IPS-NIHi11 (cell line): Measurements from ENCODE around the gene DPYSL5.
"Not testable (repeated sequence)": the region's sequence is repeated elsewhere in the genome, so short reads cannot be mapped to it uniquely, and the experiment has no call there.

Source experiments
- DNase-seq: peaks from one replicate; pipeline ENCODE4 v3.0.0; 2012; ENCODE audit warnings: mixed read lengths, low spot score

Gene DPYSL5

DNA sequence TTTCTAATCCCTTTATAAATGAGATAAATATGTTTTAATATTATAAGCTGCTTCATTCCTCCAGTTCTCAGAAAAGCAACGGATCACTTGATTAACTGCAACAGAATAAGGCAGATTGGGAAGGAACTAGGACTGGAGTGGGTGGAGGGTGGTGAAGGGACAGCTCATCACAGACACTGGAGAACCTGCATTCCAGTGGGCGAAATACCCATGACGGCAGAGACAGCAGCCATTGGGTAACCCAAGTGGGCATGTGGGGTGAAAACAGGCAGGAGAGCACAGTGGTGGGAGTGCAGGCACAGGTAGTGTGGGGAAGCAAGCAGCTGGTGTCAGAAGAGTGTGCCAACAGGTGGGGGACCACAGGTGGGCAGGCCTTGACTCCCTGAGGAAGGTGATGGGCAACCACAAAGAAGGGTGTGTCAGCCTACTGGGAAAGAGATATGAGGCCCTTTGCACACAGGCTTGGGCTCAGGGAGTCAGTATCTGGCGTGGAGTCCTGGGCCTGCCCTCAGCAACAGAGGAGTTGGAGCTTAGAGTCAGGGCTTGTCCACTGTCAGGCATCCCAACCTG is 27.2 kb downstream of the DPYSL5 start:
- no peak for DNase-seq

DNA sequence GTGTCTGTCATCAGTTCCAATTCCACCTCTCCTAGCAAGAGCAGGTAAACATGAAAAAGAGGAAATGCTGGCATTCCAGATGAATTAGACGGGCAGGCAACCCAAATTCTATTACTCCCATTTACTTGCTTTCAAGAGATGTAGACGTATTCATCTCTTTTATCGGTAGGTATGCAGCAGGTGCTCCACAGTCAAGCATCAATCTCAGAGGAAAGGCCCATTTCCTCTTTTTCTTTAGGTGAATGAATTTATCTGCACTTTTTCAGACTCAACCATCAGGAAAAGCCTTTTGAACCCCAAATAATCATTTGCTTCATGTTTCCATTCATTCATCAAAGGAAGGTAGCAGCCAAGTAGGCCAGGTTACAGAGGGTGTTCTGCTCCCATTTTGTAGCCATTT is 27.9 kb downstream of the DPYSL5 start:
- no peak for DNase-seq

DNA sequence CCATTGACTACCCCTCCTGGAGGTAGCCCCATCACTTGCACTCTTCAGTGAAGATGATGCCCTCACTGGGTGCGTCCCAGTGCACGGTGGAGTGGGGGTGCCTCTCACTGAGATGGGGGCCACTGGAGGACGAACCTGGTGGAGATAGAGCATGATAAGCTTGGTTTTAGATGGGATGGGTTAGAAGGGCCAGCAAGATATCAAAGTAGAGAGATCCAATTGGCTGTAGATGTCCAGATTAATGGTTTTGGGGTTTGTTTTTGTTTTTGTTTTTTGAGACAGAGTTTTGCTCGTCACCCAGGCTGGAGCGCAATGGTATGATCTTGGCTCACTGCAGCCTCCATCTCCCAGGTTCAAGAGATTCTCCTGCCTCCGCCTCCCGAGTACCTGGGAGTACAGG is 28.3 kb downstream of the DPYSL5 start:
- no peak for DNase-seq

DNA sequence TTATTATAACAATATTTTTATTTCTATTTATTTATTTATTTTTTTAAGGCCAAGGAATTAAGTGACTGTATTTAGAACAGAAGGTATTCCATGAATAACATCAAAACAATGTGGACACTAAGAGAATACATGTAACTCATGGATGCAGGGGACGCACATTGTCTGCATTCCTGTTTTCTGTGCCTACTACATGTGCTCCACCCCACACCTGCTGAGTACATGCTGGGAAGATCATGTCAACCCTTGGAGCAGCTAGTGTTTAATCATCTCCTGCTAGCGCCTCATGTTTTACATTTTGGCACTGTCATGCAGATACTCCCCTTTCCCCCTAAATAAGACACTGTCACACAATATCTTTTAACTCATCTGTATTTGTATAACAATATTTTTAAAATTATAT is 29.3 kb downstream of the DPYSL5 start:
- no peak for DNase-seq

DNA sequence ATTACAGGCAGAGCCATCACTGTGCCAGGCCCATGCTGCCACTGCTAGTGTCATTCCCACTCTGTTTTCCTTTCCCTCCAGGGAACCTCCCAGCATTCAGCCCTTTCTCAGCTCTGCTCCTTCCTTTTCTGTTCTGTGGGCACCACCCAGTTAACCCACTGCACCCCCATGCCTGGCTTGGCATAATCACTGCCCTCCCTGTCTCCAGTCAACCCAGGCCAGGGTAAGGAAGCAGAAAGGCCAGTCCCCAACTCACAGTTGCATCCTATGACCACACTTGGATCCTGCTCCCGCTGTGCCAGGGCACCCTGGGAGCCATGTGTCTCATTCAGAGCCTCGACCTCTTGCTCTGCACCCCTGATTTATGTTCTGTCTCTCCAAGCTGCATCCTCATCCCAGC is 32.2 kb downstream of the DPYSL5 start:
- no peak for DNase-seq

DNA sequence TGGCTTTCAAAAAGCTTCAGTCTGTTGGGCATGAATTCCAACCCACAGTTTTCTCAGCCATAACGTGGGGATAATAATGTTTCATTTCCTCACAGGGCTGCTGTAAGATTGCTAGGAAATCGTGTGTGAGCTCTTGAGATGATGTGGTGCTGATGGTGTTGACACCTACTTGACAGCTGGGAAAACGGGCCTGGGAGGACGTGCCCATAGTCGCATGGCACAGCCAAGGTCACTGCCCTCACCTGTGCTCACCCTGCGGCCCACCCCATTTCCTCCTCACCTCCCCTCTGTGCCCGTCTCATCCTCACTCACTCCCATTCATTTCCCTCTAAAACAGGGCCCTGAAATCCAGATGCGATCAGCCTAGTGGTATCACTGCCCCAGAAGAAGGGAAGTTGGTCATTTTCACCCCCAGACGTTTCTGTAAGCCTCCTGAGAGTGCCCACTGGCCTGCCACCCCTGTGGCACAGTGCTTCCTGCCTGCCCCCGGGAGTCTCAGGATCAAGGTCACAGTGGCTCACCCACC is 33.0 kb downstream of the DPYSL5 start:
- DNase-seq: no peak

DNA sequence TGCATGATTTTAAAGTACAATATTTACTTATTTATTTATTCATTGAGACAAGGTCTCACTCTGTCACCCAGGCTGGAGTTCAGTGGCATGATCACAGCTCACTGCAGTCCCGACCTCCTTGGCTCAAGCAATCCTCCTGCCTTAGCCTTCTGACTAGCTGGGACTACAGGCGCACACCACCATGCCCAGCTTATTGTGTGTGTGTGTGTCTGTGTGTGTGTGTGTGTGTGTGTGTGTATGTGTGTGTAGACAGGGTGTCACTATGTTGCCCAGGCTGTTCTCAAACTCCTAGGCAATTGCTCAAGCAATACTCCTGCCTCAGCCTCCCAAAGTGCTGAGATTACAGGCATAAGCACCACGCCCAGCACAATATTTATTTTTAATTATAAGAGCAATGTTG is 34.3 kb downstream of the DPYSL5 start:
- DNase-seq: not testable (repeated sequence)

DNA sequence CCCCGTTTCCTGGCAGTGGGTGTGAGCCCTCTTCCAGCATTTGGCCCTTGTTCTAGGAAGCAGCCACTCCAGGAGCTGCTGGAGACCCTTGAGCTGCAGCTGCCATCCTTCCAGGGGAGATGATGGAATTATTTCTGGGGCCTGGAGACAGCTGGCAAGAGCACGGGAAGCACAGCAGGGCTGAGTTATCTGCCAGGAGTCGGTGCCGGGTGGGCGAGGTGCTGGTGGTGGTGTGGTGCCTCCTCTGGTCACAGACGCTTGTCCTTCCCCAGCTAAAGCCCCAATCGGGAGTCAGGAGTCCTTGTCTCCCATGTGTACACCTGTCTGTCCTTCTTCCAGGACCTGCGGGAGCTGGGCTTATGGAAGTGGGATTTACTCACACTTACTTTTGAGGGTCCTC is 36.0 kb downstream of the DPYSL5 start:
- no peak for DNase-seq

DNA sequence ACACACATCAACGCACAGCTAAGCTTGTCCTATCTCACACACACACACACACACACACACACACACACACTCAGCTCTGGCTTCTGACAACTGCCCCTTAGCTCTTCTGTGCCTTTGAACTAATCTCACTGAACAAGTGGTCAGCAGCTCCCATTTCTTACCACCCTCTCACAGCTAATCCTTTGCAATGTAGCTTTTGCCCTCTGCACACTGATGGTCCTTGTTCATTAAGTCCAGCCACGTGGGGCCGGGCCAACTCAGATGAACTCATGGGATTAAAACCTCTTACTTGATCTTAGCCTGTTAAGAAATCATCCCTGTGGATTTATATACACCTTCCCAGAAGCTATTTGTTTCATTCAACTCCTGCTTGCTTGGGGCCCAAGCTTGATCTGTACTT is 36.6 kb downstream of the DPYSL5 start:
- no peak for DNase-seq

DNA sequence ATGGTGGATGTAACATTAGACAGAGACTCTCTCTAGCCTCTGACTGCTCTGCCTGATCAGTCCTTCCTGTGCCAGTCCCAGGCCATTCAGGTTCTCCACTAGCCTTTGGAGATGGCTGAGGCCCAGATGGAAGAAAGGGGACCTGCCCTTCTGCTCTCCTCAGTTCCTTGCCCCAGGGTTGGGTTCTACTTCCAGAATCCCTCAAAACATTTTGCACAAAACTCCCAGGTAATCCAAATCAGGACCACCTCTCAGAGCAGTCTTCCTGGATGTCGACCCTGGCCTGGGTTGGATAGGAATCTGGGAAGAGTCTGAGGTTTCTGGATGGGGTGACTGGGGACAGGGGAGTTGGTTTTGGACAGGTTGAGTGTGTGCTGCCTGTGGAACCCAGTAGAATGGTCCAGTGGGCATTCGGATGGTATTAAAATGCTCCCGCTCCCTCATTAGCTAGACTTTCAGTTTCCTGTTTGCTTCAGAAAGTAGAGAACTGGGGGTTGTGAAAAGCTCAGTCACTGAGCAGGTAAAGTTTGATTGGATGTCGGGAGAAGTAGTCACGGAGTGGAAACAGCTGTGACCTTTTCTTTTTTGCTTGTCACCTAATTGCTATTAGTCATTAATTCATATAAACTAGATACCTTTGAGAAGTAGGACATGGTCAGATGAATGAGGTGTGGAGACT is 37.9 kb downstream of the DPYSL5 start:
- no peak for DNase-seq

DNA sequence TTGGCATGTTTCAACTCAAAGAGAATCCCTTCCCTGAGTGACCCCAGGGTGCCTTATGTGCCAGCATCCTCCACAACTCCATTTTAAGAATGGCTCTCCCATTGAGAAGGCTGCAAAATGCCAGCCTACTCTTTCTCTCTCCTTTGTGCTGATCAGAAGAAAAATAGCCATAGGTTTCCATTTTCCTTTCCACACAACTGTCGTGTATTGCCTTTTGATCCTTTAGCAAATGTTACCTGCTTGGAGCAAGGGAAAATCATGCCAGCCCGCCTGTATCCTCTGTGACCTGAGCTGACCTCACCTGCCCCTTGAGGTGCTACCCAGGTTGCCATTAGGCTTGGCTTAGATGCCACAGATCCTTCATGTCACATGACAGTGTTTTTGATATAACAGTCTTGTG is 38.8 kb downstream of the DPYSL5 start:
- DNase-seq: no peak

DNA sequence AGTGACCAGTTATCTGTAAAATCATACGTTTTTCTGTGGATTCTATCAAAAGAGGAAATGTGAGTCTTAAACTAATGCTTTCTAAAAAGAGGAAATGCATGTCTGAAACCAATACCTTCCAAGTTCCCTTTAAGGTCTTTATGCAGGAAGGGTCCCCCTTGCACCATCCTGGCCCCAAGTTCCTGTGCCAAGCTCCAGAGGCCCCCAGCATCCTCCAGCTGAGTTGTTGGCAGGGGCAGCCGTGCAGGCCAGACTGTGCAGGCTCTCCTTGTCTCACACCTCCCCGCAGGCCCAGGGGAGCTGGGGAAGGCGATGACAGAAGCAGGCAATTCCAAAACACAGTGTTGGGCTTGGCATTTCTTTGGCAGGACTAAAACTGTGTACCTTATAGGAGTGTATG is 39.2 kb downstream of the DPYSL5 start:
- no peak for DNase-seq

DNA sequence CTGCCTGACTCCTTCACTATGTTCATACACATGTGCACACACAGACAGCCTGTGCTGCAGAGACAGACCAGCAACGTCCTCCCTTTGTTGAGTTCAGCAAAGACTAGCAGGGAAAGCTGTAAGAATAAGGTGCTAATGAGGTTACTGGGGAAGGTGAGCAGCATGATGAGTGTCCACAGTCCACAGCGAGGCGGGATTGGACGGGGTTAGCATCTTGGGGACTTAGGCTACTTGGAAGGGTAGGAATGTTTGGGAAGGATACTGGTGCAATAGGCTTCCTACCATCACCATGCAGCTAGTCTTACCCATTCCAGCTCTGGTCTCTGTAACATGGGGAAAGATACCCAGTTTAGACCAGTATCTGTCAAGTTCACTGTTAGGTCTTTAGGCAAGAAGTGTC is 41.9 kb downstream of the DPYSL5 start:
- no peak for DNase-seq

DNA sequence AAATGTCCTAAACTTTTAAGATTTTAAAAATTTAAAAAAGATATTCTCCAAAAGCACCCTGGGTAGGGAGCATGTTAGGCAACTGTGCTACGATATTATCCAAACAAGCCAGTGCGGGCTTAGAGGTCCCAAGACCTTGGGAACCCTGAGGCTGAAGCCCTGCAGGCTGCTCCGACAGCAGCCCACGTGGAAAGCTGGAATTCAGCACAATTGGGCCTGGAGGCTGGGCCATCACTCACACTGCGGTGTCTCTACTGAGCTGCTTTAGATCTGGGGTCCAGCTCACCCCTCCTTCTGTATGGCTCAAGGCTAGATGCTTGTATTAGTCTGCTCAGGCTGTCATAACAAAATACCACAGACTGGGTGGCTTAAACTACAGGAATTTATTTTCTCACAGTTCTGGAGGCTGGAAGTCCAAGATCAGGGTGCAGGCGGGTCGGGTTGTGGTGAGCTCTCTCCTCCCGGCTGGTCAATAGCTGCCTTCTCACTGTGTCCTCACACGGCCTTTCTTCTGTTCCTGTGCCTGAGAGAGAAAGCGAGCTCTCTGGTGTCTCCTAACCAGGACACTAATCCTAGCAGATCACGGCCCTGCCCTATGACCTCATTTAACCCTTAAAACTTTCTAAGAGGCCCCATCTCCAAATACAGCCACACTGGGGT is 42.5 kb downstream of the DPYSL5 start:
- no peak for DNase-seq

DNA sequence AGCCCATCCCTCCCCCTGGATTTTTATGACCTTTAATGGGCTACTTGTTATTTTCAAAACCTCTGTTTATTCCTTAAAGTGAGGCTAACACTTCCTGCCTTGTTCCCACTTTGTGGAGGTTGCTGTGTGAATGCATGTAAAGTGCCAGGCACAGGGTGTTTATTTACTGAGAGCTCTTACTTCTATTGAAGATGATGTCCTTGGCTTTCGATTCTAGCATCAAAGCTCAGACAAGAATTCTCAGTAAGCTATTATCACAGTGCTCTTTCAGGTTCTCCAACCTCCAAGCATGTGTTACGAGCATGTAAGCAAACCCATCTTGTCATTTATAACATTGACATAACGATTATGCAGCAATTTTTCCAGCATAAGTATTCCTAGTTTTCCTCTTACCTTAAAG is 44.2 kb downstream of the DPYSL5 start:
- DNase-seq: no peak

DNA sequence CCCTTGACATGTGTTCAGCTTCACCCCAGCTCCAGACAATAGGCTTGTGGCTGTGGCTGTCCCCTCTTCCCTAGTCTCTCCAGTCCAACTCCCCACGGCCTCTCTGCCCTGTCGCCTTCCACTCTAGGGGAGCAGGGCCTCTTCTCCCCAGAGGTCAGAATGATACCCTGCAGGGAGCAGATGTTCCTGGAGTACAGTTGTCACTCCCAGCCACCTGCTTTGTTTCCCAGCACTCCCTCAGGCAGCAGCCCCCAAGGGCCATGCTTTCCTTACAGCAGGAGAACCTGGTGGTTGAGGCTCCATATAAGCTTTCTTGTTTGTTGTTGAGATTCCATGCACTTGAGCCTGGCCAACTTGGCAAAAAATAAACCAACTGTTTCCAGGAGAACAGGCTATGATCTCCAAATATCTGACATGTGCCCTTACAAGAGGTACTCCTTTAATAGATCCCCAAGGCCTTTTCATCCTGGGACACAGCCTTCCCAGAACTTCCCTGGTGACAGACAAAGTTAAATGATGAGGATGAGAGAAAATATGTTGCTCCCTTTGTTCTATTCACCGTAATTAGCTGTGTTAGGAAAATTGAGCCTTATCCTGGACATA is 45.1 kb downstream of the DPYSL5 start:
- no peak for DNase-seq

DNA sequence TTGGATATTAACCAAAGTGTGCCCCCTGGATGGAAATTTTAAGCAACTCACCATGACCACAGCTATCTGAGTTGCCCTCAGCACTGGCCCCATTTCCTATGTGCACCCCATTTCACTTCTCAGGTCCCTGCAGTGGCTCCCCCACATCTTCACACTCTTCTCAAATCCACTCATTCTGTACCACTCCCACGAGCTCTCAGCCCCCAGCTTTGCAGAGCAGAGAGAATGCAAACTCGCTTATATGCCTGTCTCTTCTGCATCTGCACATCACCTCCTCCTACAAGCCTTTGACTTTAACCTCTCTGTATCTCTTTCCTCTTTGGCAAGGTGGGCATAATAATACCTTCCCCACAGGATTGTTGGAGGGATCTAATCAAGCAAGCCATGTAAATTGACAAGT is 46.2 kb downstream of the DPYSL5 start:
- DNase-seq: no peak

DNA sequence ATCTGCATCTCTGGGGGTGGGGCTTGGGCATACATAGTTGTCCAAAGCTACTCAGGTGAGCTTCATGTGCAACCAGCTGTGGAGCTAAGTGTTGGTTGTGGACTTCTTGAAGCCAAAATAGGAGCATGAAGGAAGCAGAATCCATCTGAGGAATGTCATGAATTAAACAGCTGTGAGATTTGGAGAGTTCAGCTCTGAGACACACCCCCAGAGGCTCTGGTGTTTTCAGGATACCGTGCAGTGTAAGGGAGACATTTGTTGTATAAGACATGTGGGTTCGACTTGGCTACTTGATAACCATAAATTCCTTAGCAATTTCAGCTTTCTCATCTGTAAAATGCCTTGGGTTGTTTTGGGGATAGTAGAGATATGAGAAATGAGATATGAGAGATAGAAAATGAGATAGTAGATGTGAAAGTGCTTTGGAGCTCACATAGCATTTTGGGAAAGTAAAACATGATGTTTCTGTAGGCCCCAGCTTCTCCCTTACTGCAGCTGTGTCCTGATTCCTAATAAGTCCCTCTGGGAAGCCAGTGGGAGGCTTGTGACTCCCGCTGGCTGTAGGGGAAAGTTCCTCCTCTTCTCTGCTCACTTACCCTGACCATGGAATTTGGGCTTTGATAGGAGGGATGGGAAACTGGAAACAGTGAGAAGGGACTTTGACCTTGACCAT is 50.0 kb downstream of the DPYSL5 start:
- DNase-seq: no peak

DNA sequence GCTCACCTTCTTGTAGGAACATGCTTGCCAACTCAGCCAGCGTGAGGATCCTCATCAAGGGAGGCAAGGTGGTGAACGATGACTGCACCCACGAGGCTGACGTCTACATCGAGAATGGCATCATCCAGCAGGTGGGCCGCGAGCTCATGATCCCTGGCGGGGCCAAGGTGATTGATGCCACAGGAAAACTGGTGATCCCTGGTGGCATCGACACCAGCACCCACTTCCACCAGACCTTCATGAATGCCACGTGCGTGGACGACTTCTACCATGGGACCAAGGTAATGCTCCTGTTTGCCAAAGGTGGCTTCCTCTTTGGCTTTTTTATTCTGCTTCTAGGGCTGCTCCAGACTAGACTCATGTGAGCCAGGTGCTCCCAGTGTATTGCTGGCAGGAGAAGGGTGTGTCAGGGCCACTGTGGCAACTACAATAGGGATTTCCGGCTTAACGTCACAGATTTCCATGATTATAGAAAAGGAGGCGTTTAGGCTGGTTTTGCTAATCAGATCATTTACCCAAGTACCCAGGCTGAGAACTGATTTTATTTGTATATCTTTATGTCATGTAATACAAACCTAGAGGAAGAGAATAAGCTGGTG is 50.6 kb downstream of the DPYSL5 start:
- no peak for DNase-seq

DNA sequence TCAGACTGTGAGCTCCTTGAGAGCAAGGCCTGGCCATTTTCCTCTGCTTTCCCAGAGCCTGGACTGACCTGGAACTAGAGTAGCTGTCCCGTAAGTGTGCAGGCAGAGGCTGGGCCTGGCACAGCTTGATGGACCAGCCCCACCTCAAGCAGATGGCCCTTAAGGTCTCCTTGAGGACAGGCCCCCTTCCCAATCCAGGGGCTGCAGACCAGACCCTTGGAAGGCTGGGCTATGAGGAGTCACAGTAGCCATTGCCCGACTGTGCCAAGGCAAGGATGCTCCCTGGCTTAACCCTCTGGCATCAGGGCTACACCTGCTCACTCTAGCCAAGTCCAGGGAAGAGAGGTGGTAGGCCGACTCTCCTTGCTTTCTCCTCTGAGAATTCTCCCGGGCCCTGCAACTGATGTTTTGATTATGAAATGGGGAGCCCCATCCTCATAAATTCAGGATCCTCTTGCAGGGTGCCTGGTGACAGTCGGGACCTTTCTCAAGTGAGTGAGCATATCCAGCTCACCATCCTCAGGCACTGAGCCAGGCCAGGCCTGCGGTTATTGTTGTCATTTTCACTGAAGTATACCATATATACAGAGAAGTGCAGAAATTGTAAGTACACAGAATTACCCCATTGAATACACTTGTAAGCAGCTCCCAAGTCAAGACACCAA is 51.7 kb downstream of the DPYSL5 start:
- DNase-seq: no peak

DNA sequence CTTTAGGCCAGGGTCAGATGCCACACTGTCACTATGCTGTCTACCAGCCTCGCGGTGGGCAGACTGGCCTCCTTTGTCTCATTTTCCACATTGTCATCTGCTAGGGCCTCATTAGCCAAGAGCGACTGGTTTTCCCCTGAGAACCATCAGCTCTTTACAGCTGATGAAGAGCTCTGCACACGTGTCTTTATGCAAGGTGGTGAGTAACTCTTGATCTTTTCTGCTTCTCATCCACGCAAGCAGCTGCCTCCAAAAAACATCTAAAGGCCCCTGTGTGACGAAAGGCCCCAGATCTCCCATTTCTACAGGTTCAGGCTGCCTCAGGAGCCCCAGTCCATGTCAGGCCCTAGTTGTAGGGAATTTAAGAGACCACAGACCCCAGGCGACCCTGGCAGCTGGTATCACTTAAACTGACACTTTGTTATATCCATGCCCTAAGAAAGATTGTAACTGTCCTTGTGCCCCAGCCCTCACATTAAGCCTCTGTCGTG is 52.9 kb downstream of the DPYSL5 start:
- DNase-seq: no peak
